GM19395 (cell line): ENCODE results near the gene RARRES2.

ENCODE experiments used
- ATAC-seq: cut with Tn5 transposase; IDR thresholded peaks from one replicate; pipeline ENCODE4 v1.9.1; 2021; ENCODE audit warnings: mild to moderate bottlenecking, moderate library complexity; ENCODE audit not compliant: unreplicated experiment

Gene RARRES2

GRCh38 chr7:150338166-150338829, 3.1 kb downstream of the RARRES2 start:
- no peak for ATAC-seq

- ATAC-seq, result no peak
Measured at GRCh38 chr7:150337659-150338081, 3.8 kb downstream of the RARRES2 start.

DNA sequence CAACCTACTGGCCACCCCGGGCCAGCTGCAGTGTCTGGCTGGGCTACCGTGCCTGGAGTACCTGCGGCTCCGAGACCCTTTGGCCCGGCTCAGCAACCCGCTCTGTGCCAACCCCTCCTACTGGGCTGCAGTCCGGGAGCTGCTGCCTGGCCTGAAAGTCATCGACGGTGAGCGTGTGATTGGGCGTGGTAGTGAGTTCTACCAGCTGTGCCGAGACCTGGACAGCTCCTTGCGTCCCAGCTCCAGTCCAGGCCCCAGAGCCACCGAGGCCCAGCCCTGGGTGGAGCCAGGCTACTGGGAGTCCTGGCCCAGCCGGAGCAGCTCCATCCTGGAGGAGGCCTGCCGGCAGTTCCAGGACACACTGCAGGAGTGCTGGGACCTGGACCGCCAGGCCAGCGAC, 4.2 kb downstream of the RARRES2 start:
- no peak for ATAC-seq

GRCh38 chr7:150336746-150337145, 4.7 kb downstream of the RARRES2 start:
- no peak for ATAC-seq

GRCh38 chr7:150335774-150336112, 5.7 kb downstream of the RARRES2 start:
- no peak for ATAC-seq

GRCh38 chr7:150335108-150335773, 6.2 kb downstream of the RARRES2 start:
- no peak for ATAC-seq

- no peak for ATAC-seq
Measured at GRCh38 chr7:150334108-150334507, 7.3 kb downstream of the RARRES2 start.

GRCh38 chr7:150333659-150334058, 7.8 kb downstream of the RARRES2 start:
- no peak for ATAC-seq

- ATAC-seq, result no peak
Measured at GRCh38 chr7:150332852-150333635, 8.4 kb downstream of the RARRES2 start.

DNA sequence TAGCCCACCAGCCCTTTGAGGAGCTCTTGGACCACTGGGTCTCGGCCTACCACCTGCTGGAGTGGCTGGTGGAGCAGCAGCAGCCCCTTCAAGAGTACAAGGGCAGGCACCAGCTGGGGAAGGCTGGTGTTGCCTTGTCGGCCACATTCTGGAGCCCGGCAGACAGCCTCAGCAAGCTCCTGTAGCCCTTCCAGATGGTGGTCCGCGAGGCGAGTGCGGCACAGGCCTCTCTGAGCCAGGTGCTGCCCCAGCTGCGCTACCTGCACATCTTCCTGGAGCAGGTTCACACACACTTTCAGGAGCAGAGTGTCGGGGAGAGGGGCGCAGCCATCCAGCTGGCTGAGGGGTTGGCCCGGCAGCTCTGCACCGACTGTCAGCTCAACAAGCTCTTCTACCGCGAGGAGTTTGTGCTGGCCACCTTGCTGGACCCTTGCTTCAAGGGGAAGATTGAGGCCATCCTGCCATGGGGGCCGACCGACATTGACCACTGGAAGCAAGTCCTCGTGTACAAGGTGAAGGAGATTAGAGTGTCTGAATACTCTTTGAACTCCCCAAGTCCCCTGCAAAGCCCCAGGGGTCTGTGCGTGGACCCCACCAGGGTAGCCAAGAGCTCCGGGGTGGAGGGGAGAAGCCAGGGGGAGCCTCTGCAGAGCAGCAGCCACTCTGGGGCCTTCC, 11.1 kb downstream of the RARRES2 start:
- ATAC-seq, result no peak

DNA sequence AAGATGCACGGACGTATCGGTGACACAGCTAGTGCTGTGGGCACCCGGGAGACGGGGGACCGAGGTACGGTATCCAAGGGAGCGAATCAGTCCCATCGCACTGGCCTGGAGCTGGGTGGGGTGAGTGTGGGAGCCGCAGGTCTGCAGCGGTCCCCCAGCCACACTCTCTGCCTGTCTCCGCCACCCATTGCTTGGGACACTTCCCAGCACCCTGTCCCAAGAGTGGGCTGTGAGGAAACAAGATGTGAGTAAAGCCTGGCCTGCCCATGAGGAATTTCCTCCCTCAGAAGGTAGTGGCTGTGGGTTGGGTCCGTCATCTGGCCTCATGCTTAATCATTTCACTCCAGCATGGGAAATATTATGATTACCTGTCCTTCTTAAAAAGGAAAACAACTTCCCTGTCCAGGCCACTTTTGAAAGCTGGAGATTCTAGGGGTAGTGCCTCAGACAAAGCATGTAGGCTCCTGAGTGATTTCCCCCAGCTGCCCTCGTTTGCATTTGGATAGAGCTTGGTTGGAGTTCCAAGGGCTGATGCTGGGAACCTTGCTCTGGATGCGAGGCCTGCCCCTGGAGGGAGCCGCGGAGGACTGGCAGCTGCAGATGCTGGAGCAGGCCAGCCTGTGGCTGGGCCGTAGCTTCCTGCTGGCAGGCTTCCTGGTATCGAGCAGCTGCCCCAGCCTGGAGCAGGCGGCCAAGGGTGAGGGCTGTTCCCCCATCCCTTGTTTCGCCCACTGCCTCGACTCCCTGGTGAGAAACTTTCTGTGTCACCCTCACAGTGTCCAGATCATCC, 11.9 kb downstream of the RARRES2 start:
- no peak for ATAC-seq

DNA sequence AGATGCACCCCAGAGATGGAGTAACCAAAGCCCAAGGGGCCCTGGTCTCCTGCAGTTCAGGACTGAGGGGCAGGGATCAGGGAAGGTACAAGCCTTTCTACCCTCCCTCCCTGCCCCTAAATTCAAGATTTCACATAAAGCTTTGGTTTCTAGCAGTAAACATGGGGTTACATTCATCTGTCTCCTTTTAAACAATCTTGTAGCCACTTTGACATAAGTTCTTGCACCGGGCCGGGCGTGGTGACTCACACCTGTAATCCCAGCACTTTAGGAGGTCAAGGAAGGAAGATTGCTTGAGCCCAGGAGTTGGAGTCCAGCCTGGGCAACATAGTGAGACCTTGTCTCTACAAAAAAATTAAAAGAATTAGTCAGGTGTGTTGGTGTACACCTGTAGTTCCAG, 14.1 kb downstream of the RARRES2 start:
- no peak for ATAC-seq

DNA sequence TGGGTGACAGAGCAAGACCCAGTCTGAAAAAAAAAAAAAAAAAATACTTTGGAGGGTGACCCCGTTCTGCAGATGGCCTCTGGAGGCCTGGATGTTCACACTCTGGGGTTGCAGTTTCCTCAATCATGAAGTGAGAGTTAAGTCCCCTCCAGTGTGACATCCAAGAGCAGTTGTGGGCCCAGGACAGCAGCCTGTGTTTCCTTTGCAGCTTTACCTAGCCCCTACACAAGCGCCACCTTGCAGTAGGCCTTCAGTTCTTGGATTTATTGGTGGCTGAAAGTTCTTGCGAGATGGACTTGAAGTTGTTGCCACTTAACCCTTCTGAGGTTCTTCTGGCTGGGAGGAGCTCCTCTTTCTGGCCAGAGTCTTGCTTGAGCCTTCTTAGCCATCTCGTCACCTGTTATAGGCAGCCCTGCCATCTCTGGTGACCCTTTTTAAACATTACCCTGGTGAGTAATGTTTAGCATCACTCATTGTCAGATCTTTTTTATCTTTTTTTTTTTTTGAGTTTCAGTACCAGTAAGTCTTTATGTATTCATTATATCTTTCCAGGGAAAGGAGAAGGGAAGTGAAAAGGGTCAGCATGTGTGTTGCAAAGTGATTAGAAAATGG, 14.7 kb downstream of the RARRES2 start:
- ATAC-seq, result no peak

GRCh38 chr7:150325901-150326300, 15.5 kb downstream of the RARRES2 start:
- no peak for ATAC-seq

DNA sequence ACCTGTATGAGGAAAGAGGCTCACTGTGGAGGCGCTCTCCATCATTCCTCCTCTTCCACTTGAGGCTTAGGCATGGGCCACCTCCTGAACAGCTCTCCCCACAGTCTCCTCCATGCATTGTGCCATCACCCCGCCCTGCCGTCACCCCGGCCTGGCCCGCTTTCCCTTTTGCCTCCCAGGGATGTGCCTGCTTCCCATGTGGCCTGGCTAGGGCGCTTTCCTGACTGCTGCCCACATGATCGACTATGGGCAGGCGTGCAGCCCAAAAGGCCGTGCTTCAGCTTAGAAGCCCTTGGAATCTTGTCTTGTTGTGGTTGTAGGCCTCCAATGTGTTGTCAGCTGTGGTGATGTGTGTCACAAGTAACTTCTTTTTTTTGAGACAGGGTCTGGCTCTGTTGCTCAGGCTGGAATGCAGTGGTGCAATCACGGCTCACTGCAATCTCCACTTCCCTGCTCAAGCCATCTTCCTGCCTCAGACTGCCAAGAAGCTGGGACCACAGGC, 16.3 kb downstream of the RARRES2 start:
- no peak for ATAC-seq

DNA sequence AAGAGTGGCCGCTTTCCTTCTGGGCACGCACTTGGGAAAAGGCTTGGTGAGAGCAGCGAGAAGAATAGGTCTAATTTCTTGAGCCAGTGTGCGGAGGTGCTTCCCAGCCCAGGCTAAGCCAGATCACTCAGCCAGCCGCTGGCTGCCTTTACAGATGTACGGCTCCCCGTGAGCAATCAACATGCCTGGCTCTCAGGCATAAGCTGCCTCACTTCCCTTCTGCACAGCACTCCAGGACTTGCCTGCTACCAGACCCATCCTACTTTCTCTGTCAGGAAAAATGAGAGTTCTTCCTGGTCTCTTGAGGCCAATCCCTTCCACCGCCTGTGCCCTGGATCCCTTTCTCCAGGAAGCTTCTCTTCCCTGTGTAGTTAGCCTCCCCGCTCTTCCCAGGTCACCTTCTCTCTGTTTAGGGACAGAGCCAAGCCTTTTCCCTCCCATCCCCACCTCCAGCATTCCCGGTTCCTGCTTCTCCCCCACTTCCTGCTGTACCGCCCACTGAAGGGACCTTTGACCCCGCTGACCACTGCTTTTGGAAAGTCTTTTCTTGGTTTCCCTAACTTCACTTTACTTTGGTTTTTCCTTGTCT, 17.0 kb downstream of the RARRES2 start:
- ATAC-seq, result no peak

- ATAC-seq, result peak; percentile 28
Measured at GRCh38 chr7:150323682-150324372, 17.6 kb downstream of the RARRES2 start.

DNA sequence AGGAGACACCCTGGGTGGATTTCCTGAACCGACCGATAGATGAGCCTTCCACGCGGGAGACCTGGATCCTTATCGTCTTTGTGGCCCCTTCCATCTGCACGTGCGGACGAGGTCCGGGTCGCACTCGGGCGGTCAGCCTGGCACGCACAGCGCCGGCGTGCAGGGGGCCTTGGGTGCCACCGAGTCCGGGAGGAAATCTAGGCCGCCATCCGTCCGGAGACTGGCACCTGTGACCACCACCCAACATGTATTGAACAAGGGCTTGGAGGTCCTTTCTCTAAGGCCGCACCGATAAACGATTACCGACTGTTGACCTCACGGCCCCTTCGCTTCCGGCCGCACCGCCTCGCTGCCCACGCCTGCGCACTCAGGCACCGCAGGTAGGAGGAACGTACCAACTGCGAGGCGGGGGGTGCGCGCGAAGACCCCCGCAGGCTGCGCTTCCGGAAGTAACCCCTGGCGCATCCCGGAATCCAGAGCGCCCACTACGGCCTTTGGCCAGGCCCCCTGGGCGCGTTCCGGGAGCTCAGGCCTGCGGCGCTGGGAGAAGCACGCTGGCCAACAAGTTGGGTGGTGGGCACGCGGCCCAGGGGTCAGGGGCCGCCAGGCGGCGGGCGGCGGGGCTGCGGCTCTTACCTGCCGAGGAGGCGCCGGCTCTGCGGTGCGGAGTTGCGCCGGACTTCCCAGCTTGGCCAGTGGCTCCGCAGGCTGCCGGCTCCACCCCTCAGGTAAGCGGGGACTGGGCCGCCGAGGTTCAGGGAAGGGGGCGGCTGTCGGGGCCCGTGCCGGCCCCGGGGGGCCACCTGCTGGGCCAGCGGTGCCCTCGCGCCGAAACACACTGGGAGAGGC, 18.4 kb downstream of the RARRES2 start, which contains the start of the genes ACTR3C and LRRC61:
Gene ACTR3C (minus strand): TSS at position 713 of the 849 bp plus-strand sequence. CDS start 28,249 bp downstream, outside the sequence.
Gene LRRC61 (plus strand): TSS at position 523 of the 849 bp plus-strand sequence. CDS start 13,507 bp downstream, outside the sequence.
- peak; percentile 65 for ATAC-seq
